ENCODE measurements around the gene PTPN4. TPM values are rescaled to one million over a fixed set of nuclear protein-coding genes. Genes with fewer than 3 reads are reported as not detected.

PTPN4 gene
- total RNA-seq, 1 experiment from 2014 or later: 80.5 TPM

- Histone ChIP-seq H3K4ac (ENCODE audit: low read depth, low read length) (no peak overlapping the region), H2AFZ (ENCODE audit: low read length) (no peak overlapping the region), H3K23ac (ENCODE audit: insufficient read length, low read depth, low read length) (no peak overlapping the region), H3K4me1 (ENCODE audit: insufficient read depth, low read length) (0 out of 2 replicates have a peak, but pooled peaks cover 2% of the 10 kb centered on the region), H3T11ph (ENCODE audit: low read length) (no peak overlapping the region), H3K14ac (ENCODE audit: insufficient read depth, low read length) (no peak overlapping the region), H2BK12ac (ENCODE audit: insufficient read length, low read depth, low read length) (no peak overlapping the region), H3K23me2 (ENCODE audit: insufficient read length, low read depth, low read length, poor library complexity, severe bottlenecking) (no peaks in the 10 kb centered on the region), H3K18ac (ENCODE audit: insufficient read length, low read depth, low read length) (no peak overlapping the region), H3K56ac (ENCODE audit: insufficient read length, low read depth, low read length) (no peak overlapping the region), H3K27me3 (ENCODE audit: insufficient read depth, low read length) (no peaks in the 10 kb centered on the region), H3K79me1 (ENCODE audit: insufficient read depth, low read depth, low read length, poor library complexity, severe bottlenecking) (no peaks in the 10 kb centered on the region), H4K91ac (ENCODE audit: insufficient read length, low read depth, low read length) (no peak overlapping the region), H3K4me2 (ENCODE audit: insufficient read depth, insufficient read length, low read length) (no peak overlapping the region), H2BK5ac (ENCODE audit: insufficient read length, low read length) (no peak overlapping the region), H2AK5ac (ENCODE audit: insufficient read length, low read length) (no peak overlapping the region), H2BK120ac (ENCODE audit: low read depth, low read length, poor library complexity, severe bottlenecking) (no peak overlapping the region), H2BK15ac (ENCODE audit: low read depth, low read length) (no peak overlapping the region), H3K27ac (ENCODE audit: insufficient read length, low read depth, low read length) (no peak overlapping the region), H3K9me3 (ENCODE audit: control insufficient read depth, low read depth, low read length) (no peaks in the 10 kb centered on the region), H3K79me2 (ENCODE audit: insufficient read depth, low read length) (no peaks in the 10 kb centered on the region), H2BK20ac (ENCODE audit: low read depth, low read length, poor library complexity, severe bottlenecking) (no peak overlapping the region), H4K5ac (ENCODE audit: insufficient read length, low read depth, low read length) (no peak overlapping the region), H4K8ac (replicated peaks; ENCODE audit: insufficient read length, low read depth, low read length) (no peak overlapping the region), H3K9ac (ENCODE audit: extremely low read depth, insufficient read length, low read length) (no peak overlapping the region), H4K20me1 (ENCODE audit: control insufficient read depth, insufficient read depth, insufficient read length) (no peaks in the 10 kb centered on the region)
- Mint-ChIP-seq H3K27me3 (ENCODE audit: low read depth) (peaks cover 5% of the 10 kb centered on the region), H3K36me3 (ENCODE audit: insufficient read depth in 1 of 3, low read depth in 3 of 3) (no peaks in the 10 kb centered on the region), H3K9me3 (peaks cover 0 to 3% of the 10 kb centered on the region in 2 experiments; a peak in 2 of 5 replicates), H3K4me1 (peaks cover 19 to 24% of the 10 kb centered on the region in 2 experiments), H3K4me3 (no peak overlapping the region), H3K27ac (no peak overlapping the region)
- no CpG with 5 or more reads among the region's 2 CpGs for WGBS (ENCODE audit: extremely low coverage, insufficient read length, low lambda C conversion rate)
- TF ChIP-seq, protein P1, sequence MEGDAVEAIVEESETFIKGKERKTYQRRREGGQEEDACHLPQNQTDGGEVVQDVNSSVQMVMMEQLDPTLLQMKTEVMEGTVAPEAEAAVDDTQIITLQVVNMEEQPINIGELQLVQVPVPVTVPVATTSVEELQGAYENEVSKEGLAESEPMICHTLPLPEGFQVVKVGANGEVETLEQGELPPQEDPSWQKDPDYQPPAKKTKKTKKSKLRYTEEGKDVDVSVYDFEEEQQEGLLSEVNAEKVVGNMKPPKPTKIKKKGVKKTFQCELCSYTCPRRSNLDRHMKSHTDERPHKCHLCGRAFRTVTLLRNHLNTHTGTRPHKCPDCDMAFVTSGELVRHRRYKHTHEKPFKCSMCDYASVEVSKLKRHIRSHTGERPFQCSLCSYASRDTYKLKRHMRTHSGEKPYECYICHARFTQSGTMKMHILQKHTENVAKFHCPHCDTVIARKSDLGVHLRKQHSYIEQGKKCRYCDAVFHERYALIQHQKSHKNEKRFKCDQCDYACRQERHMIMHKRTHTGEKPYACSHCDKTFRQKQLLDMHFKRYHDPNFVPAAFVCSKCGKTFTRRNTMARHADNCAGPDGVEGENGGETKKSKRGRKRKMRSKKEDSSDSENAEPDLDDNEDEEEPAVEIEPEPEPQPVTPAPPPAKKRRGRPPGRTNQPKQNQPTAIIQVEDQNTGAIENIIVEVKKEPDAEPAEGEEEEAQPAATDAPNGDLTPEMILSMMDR (conservative IDR thresholded peaks at IDR 0.05): no peak
- no peak for DNase-seq
Observed at GRCh38 chr2:119751706-119752105, 8.0 kb upstream of the PTPN4 start.
